GM21825 (cell line): Measurements from ENCODE around the gene LRRC73.

Experiments
- ATAC-seq: cut with Tn5 transposase; IDR thresholded peaks from one replicate; pipeline ENCODE4 v1.9.1; 2021; ENCODE audit warnings: mild to moderate bottlenecking, moderate library complexity; ENCODE audit not compliant: unreplicated experiment

LRRC73 gene

DNA sequence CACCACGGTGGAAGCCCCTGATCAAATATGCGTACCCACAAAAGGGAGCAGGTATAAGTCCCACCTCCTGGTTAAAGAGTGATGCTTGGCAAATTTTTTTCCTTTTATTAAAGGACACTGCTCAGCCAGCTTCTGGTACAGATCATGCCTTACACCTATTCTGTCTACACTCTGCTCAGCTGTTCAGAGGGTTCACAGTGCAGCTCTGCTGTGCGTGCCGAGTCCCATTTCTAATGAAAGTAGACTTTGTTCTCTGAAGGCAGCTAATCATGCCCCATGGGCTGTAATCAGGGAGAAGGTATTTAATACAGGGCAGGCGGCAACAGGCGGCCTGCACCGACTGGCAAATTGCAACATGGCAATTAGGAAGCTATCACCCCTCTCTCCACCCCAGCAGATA lies 16.3 kb downstream of the LRRC73 start:
- ATAC-seq = no peak

DNA sequence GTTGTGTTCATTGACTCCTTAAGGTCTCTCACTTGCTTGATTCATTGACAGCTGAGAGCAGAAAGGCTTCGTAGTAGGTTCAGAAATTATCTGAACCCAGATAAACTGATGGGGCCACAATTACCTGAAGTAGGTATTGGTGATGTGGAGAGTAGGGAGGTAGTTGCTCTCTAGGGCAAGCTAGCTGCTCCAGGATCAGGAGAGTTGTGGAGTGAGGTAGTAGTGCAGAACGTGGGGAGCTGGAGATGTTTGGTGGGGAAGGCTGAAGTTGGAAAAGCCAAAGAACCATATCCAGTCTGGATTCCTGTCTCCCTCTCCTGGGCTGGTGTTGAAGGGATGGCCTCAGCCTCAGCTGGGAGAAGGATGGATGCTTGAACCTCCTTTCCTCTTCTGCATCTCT lies 16.9 kb downstream of the LRRC73 start:
- no peak for ATAC-seq

- ATAC-seq = no peak
Measured at GRCh38 chr6:43492673-43493072, 17.5 kb downstream of the LRRC73 start.

DNA sequence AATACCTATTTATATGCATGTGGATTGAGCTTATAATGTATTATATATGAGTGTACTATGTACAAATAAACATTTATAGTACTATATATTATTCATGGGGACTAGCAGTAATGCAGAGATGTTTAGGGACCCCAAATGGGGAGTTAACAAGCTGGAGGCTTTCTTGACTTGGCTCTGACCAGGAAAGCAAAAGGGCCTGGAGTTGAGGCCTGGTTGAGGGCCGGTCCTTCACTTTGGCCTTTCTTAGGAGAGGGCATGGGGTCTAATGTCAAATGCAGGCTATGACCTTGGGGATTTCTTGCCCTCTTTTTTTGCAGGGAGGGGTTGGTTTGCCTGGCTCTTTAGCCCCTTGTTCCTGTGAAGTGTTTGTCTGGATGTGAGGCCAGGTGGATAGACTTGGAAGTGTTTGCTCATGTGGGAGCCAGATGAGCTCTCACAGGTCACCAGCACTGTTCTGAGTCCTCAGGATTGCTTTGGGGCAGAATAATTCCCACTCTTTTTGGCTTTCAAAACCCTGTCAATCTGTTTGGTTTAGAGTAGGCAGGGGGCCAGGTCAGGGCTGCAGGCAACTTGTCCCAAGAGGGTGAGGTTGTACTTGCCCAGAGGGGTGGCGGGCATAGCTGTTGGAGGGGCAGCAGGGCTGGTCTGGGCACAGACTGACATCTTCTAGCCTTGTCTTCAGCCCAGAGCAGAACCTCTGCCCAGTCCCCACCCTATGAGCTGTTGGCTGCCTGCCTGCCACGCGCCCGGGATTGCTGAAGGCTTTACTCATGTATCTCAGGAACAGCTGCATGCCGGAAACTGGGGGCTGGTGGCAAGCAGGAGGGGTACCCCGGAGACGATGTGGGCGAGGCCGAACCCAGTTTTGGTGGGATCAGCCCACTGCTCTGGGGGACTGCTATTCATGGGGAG lies 18.1 kb downstream of the LRRC73 start:
- no peak for ATAC-seq

DNA sequence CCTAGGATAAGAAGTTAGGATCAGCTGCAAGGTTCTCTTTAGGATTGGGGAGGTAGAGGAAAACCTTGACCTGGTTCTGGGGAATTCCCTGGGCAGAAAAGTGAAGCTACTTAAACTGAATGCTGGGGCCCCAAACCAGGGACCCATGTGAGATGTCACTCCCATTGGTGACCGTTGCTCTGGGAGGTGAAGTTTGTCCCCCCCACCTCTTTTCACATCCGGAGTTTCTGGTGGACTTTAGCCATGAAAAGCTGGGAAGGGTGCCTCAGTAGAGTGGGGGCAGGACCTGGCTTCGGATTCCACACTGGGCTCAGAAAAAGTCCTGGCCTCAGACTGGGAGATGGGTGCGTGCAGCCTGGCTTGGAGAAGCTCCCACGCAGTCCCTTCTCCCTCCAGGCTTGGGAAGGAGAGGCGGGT lies 19.6 kb downstream of the LRRC73 start:
- ATAC-seq = no peak

GRCh38 chr6:43489277-43490072 lies 20.7 kb downstream of the LRRC73 start:
- no peak for ATAC-seq

DNA sequence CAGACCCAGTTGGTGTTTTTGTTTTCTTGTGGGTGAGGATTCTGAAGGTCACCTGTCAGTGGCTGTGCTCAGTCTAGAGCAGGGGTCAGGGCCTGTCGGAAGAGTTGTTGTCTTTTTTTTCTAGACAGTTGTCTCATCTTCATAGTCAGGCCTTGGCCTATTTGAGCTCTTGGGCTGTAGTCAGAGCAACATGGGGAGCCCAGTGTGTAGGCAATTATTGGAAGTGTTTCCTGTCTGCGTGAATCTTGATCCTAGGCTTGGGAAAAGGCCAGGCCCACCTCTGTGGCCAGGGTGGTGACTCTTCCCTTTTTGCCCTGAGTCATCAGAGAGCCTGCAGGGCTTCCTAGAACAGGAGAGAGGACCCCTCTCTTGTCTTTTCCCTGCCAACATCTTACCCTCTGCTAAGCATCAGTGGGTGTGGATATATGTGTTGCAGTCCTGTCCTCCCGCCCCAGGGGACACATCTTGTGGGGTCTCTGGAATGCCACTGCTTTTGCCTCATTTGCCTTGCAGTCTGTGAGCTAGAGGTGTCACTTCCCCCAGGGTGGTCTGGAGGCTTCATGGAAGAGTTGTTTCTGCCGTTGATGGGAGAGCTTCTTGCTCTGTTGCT lies 21.4 kb downstream of the LRRC73 start:
- no peak for ATAC-seq

- ATAC-seq = no peak
Measured at GRCh38 chr6:43481591-43482236, 28.4 kb downstream of the LRRC73 start.

GRCh38 chr6:43481075-43481474 lies 29.1 kb downstream of the LRRC73 start:
- no peak for ATAC-seq

GRCh38 chr6:43478008-43478372 lies 32.2 kb downstream of the LRRC73 start:
- ATAC-seq = no peak

DNA sequence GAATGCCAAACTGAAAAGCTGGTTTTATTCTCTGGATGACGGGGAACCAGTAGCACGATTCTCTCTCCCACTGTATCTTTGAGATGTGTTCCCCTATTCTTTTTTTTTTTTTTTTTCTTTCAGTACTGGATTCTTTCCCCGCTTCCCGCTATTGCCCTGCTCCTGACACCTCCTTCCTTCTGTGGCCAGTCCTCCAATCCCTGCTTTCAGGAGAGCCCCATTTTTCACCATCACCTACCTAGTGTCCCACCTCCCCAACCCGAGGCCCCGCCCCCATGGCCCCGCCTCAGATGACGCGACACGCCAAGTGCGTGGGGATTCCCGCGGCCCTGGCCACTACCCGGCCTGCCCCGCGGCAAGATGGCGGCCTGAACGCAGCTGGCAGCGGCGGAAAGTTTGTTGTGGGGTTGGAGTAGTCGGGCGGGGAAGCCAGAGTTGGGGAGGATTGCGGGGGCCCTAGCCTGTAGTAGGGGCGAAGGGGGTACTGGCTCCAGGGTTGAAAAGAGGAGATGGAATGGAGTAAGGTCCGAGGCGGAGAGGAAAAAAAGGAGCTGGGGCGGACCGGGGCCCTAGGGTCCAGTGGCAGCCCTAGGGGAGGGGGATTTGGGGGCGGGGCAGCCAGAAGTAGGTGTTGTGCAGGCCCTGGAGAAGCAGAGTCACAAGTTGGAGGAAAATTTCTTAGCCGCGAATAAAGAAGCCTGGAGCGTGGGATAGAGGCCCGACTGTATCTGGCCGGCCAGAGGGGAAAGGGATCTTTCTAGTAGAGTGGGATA lies 32.7 kb downstream of the LRRC73 start, which contains the start of gene TJAP1:
Gene TJAP1 (plus strand): TSS at position 336 of the 773 bp plus-strand sequence. CDS start 21,432 bp downstream, outside the sequence.
- peak; percentile 94 for ATAC-seq

DNA sequence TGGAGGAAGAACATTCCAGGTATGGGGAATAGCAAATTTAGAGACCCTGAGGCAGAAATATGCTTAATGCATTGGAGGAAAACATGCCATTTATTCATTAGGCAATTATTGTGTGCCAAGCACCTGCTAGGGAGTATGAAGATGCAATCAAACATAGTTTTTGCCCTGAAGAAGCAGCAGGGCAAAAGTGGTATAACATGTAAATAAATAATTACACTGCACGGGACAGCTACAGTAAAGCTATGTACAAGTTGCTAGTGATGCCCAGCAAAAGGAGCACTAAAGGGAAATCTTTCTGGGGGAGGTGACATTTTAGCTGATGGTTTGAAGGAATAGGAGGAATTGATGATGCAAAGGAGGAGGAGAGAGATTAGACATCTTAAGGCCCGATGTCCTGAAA lies 33.4 kb downstream of the LRRC73 start:
- no peak for ATAC-seq

DNA sequence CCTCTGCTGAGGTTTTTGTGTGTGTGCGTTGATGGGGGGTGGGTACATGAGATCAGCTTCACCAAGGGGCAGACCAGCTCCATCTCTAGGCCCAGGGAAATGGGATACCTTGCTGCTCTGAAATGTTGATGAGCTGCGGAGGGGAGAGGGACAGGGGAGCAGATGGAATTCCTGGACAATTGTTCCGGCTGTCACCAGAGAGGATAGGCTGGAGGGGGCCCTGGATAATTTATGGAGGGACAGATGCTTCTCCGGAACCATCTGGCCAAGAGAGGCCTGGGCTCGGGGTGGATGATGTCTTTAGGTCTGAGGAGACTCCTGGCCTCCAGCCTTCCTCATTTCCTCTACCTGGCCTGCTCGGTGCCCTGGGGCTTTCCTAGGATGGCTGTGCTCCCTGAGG lies 34.6 kb downstream of the LRRC73 start:
- ATAC-seq = no peak

- ATAC-seq = no peak
Measured at GRCh38 chr6:43472515-43472914, 37.6 kb downstream of the LRRC73 start.

DNA sequence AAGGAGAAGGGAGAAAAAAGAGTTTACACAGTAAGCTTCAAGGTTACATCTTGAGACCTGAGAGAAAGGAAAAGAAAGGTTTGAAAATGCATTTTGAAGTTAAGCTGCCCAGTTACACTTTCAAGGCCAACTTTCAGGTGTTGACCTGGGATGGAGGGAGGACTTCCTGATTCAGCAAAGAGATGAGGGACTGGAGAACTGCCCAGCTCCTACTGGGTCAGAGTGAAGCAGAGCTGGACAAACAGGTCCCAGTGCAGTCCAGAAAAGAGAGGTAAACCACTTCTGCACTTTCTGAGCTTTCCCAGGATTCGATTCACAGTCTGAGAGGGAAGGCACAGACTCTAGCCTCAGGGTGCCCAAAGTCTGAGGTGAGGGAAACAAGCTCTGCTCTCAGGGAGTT lies 38.7 kb downstream of the LRRC73 start:
- ATAC-seq = no peak

- no peak for ATAC-seq
Measured at GRCh38 chr6:43469947-43470346, 40.2 kb downstream of the LRRC73 start.

- no peak for ATAC-seq
Measured at GRCh38 chr6:43468748-43469681, 41.1 kb downstream of the LRRC73 start.

DNA sequence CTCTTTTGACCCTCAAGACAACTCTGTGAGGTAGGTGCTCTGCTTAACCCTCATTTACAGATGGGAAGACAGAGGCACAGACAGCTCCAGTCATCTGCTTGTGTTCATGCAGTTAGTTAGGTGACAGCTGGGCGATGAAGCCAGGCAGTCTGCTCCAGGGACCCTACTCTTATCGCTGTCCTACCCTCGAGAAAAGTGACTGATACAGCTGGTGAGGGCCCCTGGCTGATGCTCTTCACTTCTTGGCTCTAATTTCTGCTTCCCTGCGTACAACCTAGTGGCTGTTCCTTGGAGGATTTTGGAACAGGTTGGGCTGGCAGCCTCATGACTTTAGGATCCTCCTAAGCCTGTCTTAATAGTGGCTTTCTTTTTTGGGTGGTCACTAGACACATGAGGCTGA lies 41.9 kb downstream of the LRRC73 start:
- no peak for ATAC-seq

GRCh38 chr6:43467752-43468151 lies 42.4 kb downstream of the LRRC73 start:
- ATAC-seq = no peak
